HG03066 (cell line): ENCODE data around the gene PCCA.

ENCODE experiments used
- ATAC-seq: cut with Tn5 transposase; IDR thresholded peaks from one replicate; pipeline ENCODE4 v1.9.1; 2021; ENCODE audit warnings: low read depth; ENCODE audit not compliant: unreplicated experiment

The PCCA gene

DNA sequence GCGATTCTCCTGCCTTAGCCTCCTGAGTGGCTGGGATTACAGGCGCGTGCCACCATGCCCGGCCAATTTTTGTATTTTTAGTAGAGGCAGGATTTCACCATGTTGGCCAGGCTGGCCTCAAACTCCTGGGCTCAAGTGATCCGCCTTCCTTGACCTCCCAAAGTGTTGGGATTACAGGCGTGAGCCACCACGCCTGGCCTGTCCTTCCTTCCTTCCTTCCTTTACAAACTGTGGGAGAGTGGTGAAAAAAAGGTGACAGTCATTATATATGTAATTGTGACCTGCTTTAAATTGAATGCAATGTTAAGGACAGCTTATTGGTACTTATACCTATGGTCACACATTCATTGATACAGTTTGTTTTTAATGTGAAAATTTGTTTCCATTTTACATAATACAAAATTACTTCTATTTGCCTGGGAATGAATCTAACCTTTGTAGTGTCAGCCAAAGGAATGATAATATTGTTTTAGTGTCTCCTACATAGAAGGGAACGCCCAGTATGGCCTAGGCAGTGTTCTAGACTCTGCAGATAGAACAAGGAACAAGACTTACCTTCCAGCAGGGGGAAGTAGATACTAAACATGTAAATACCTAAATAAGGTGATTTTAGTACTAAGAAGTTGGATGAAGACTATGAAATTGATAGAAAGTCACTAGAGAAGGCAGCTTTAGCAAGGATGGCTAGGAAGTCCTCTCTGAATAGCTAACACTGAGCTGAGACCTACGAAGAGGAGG, 353.4 kb downstream of the PCCA start:
- no peak for ATAC-seq

DNA sequence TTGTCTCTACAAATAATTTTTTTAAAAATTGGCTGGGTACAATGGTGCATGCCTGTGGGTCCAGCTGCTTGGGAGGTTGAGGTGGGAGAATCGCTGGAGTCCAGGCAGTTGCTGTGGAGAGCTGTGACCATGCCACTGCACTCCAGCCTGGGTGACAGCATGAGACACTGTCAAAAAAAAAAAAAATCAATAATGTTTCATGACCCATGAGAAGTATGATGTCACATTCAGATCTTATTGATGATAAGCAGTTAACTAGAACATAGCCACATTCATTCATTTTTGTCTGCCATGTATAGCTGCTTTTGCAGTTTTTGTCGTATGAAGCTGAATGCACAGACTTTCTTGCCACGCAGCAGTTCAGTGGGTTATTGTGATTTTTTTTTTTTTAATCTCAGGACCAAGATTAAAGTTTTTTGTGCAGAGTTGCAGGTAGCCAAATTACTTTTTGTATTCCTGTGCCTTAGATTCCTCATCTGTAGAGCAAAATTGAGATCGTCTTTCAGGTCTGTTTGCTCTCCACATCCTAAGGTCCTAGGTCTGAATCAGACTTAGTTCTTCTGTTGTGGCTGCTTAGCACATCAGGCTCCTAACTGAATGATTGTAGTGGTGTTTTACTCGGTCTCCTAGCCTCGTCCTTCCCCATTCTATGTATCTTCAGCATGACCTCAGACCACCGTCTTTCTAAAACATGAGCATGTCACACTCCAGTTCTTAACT, 354.5 kb downstream of the PCCA start:
- no peak for ATAC-seq

DNA sequence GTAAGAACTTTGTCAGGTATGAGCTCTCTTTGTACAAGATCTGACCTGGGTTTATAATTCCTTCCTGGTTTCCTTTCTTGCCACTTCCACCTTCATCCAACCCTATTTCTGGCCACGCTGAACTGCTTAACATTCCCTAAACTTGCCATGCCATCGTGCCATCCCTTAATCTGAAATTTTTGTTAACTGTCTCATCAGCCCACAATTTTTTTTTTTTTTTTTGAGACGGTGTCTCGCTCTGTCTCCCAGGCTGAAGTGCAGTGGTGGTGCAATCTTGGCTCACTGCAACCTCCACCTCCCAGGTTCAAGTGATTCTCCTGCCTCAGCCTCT, 355.1 kb downstream of the PCCA start:
- ATAC-seq = no peak

DNA sequence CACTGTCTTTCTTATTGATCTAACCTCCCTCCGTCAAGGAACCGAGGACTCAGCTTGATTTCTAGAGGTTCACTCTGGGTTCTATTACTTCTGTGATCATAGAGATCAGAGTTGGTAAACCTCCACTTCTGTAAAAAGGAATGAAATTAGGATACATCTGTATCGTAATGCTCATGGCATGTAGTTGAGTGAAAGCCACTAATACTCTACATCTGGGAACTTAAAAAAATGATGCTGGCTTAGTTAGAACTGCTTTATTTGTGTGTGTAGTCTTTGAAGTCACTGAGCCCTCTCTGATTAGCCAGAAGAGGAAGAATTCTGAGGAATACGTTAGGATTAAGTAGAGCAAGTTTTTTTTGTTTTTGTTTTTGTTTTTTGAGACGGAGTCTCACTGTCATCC, 358.9 kb downstream of the PCCA start:
- no peak for ATAC-seq

DNA sequence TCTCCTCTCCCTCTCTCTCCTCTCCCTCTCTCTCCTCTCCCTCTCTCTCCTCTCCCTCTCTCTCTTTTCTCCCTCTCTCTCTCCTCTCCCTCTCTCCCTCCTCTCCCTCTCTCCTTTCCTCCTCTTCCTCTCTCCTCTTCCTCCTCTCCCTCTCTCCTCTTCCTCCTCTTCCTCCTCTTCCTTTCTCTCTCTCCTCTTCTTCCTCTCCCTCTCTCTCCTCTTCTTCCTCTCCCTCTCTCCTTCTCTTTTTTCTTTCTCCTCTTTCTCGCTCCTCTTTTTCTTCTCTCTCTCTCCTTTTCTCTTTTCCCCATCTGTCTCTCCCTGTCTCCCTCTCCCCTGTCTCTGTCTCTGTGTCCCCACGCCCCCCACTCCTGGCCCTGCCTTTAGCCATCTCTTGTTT, 363.0 kb downstream of the PCCA start:
- ATAC-seq = no peak

DNA sequence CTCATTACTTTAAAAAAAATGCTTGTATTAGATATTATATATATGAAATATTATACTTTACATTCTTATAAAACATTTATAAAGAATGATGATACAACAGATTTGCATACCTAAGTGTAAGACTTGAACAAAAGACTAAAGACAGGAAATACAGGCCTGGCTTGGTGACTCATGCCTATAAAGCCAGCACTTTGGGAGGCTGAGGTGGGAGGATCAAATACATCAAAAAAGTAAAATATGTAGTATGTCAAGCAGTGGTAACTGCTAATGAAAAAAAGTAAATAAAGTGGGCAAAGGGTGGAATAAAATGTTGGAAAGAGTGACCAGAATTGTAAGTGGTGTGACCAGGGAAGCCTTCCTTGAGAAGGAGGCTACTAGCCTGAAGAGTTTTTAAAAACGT, 366.0 kb downstream of the PCCA start:
- no peak for ATAC-seq

DNA sequence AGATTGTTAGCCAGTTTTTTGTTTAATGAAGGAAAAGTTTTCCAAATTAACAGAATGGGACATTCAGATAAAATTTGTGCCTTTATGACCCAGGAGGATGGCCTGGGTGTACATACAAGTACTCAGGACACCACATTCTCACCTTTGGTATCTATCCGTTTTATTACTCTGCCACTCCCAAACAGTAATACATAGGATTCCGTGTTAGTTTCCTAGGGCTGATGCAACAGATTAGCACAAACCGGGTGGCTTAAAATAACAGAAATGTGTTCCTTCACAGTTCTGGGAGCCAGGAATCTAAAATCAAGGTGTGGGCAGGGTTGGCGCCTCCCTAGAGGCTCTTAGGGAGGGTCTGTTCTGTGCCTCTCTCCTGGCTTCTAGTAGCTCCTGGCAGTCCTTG, 369.8 kb downstream of the PCCA start:
- no peak for ATAC-seq

DNA sequence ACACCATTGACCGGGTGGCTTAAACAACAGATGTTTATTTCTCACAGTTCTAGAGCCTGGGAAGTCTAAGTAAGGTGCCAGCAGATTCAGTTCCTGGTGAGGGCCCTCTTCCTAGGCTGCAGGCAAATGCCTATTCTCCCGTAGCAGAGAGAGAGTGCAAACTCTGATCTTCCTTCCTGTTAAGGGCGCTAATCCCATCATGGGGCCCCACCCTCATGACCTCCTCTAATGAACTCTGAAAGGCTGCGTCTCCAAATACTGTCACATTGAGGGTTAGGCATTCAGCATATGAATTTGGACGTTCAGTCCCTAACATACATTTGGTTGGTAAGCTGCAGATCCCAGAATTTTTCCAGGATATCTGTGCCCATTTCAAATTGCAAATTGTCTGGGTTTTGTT, 370.9 kb downstream of the PCCA start:
- no peak for ATAC-seq

DNA sequence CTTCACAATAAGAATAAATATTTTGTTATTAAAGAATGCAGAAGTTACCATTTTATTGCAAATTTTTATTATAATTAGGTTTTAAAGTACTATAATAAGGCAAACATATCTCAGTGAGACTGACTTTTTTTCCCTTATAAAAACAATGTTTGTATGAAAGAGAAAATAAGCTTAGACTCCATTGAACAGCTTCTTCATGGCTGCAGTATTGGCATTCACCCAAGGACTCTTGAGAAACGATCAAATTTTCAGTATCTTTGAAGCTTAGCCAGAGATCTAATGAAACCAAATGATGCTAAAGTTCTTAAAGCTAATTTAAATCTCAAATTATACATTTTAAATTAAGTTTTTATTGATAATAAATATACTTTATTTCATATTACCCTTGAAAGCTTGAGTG, 371.4 kb downstream of the PCCA start:
- no peak for ATAC-seq

DNA sequence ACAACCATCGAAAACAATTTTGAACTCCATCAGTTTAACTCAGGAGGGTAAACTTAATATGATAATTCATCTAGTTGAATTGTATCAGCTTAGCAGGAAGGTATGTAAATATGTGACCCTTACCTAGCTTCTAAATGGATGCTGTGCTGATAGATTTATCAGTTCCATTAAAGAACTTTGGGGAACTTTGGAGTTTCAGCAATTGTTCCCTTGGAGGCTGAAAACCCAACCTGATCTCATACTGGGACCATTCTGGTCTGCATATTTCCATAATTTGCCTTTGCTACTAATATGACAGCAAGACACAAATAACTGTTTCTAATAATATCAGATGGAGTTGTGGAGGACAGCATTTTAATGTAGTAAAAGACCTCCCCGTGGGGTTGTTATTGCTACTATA, 371.9 kb downstream of the PCCA start:
- no peak for ATAC-seq

DNA sequence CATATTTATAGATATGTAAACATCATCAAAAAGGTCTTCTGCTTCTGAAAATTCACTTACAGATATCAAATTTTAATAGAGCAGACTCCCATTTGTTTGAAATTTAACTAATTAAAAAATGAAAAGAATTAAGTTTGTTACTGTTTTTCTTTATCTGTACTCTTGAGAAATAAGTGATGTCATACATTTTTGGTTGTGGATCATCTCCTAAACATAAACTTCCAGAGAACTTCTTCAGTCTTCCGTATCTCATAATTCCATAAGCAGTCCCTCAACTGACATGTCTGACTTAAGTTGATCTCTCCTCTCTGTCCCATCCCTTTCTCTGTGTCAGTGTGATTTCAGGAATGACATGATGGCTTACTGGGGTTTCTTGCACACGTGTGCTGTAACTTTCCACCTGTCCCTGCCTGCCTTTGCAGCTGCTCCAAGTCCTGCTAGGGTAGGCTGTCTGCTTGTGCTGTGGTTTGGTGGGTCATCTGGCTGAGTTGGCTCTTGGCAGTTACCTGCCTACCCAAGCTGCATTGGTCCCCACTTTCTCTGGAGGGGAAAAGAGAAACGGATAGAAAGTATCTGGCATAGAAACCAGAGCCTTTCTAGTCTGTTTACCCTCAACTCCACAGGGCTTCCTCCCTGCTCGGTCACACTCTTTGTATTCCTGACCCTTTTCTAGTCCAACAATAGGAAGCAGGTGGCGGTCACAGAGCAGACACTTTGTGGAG, 372.6 kb downstream of the PCCA start:
- no peak for ATAC-seq

DNA sequence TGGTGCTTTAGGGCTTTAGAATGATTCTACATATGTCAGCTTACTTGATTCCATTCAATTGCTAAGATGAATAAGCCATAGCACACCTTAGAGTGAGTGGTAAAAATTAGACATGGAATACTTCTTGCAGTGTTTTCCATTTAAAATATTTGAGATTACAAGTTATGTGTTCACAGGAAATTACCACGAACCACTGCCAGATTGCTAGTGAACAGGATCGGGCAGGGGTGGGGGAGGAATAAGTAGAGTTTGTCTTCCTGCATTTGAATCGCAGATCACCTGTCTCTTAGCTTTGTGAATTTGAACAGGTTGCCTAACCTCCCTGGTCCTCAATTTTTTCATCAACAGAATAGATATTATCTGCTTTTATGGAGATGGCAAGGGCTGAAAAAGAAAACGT, 375.1 kb downstream of the PCCA start:
- ATAC-seq = no peak

DNA sequence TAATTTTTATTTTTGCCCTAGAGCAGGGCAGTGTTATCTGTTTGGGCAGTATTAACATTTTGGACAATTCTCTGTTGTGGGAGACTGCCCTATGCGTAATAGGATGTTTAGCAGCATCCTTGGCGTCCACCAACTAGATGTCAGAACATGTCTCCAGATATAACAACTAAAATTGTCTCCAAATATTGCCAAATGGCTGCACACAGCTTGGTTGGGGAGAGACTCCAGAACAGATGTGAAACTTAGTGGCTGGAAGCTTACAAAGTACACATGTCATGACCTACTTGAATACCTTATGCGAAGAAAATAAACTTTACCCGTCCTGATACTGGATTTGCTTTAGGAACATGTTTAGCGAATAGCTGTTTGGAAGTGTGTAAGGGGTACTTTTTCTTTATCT, 376.7 kb downstream of the PCCA start:
- ATAC-seq = no peak

DNA sequence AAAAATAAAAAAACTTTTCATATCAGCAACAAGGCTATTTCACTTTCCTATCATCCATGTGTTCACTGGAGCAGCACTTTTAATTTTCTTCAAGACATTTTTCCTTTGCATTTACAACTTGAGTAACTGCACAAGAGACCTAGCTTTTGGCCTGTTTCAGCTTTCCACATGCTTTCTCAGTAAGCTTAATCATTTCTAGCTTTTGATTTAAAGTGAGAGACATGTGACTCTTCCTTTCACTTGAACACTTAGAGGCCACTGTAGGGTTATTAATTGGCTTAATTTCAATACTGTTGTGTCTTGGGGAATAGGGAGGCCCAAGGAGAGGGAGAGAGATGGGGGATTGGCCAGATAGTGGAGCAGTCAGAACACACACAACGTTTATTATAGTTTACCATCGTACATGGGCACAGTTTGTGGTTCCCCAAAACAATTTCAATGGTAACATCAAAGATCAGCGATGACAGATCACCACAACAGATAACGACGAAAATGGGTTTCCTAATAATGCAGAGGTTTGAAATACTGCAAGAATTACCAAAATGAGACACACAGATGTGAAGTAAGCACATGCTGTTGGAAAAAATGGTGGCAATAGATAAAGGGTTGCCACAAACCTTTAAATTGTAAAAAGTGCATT, 382.1 kb downstream of the PCCA start:
- ATAC-seq = no peak

DNA sequence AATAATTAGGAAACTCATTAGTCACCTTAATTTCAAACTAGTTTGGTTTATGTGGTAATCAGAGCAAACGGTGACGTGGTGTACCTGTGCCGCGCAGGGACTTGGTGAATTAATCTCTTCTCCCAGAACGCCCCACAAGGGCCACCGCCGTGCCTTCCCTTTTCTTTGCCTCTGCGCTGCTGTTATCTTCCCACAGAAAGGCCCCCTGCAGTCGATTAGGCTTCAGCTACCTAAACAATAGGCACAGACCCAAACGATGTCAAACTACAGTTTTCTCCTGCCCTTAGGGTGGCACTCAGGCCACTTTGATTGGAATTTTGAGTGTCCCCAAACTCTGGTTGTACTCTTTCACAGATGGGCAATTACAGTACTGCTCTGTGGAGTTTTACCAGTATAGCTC, 384.2 kb downstream of the PCCA start:
- no peak for ATAC-seq

DNA sequence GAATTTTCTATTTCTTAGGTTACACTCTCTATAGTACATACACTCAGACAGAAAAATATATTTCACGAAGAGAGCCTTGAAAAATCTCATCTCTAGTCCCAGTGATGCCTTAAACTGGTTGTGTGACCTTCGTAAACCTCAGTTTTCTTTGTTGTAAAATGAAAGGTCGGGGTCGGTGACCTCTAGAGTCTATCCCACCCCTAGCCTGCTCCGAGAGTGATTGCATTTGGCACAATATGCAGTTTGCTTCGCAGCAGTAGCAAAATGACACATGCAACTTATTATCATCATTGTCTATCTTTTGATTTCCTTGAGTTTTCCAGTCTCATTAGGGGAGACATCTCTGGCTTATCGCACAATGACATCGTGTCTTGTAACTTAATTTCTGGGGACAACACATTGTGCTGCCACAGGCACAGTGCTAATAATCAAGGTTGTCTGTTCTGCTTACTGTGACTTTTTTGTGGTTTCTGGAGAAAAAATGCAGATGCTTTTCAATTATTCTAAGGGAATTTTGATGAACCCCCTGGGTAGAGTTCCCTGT, 384.7 kb downstream of the PCCA start:
- ATAC-seq = no peak

DNA sequence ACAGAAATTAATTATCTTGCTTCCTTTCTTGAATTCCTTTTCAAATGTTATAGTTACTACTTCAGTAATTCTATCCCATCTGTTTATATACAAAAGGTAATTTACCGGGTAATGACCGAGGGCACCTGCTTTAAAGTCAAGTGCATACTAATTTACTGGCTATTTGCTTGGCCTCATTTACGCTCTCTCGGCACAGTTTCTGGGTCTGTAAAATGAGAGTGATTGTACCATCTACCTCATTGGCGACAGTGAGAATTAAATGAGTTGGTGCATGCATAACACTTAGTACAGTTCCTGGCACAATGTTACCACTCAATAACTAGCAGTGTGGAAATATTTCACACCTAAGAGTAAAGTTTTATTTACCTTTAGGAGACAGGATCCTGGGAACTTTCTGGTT, 388.1 kb downstream of the PCCA start:
- no peak for ATAC-seq

DNA sequence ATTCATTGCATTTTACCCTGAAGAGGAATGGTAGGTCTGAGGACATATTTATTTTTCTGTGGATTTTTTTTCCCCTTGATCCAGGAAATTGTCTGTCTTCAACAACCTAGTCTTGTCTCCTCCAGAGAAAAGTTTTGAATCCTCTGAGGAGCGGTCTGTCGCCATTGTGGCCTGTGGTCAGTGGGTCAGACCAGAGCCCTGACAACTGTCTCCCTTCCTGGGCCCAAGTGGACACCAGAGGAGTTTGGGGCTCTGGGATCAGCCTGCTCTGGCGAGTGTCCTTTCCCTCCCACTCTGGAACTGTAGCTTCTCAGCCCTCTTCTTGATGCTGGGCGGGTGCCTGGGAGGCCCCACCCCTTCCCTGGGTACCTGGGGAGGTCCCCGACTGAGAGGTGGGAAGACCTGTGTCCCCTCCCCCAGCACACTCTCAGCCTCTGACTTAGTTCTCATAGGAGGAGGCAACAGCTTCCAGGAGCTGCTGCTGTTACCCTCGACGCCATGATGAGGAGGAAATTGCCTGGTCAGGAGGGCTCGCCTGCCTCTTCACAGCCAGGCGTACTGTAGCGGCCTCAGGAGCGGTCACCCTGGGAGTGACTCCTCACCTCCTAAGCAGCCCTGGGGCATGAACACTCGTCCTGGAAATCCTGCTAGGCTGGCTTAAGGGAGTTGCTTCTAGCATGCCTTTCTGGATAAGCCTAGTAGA, 389.4 kb downstream of the PCCA start:
- ATAC-seq = no peak

DNA sequence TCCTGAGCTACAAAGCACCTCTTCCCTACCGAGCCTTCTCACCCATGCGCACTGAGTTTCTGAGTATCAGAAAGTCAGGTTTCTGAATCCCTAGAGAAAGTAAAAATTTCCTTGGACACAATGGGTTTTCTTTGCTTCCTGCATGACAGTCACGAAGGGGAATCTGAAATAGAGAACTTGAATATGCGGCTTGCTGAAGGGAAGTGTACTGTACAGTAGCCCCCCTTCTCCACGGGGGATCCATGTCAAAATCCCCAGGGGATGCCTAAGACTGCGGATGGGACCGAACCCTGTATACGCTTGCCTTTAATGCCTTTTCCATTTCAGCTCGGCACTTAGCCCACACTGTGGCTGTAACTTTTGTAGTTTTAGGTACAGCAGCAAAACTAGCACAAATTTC, 391.8 kb downstream of the PCCA start:
- ATAC-seq = no peak

DNA sequence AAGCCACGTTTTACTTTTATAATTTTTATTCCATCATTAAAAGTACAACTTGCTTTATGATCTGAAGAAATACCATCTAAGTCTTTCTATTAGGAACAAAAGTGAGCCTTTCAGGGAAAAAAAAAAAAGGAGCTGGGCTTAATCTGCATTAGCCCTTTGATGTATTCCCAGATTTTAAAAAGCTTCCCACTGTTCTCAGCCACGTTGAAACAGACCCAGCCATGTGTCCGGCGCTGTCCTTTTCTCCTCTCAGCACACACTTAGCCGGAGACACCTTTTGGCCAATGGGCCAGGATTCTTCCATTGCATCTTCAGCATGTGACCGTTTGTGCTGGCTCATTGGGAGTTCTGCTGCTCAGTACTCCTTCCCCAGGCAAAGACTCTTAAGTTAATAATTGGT, 394.2 kb downstream of the PCCA start:
- ATAC-seq = no peak
